ENCODE measurements around the gene SELENON.

DNA sequence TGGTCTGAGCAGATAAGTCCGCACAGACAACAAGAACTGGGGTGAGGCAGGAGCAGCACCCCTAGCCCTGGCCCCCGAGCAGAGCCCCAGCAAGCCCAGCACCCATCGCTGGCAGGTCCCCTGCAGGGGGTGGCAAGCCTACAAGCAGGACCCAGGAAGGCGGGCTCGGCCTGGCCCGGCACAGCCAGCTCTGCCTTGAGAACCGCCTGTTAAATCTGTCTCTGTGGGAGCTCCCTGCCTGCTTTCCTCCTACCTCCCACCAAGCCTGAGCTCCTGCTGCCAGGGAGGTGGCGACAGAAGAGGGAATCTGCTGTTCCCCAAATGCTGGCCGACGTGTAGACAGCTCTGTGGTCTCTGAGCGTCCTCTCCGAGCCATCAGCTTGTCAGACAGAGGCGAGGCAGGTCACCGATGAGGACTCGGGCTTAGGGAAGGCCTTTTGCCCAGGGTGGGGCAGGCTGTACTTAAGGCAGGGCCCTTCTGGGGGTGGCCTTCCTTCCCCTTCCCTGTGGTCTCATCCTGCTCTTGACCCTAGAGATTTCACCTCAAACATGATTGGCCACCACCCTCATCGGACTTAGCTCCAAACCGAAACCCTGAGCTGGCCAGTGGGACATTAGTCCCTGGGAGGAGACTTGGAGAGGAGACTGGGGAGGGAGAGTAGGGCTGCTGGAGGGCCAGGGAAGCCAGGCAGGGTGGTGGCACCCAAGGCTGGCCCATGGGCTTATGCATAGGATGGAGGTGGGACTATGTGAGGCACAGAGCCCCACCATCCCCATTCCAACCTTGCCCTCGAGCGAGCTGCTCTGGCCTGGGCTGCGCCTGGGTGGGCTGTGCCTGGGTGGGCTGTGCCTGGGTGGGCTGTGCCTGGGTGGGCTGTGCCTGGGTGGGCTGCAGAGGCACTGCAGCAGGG lies 7.7 kb downstream of the SELENON start:
- TF ChIP-seq, protein P1, sequence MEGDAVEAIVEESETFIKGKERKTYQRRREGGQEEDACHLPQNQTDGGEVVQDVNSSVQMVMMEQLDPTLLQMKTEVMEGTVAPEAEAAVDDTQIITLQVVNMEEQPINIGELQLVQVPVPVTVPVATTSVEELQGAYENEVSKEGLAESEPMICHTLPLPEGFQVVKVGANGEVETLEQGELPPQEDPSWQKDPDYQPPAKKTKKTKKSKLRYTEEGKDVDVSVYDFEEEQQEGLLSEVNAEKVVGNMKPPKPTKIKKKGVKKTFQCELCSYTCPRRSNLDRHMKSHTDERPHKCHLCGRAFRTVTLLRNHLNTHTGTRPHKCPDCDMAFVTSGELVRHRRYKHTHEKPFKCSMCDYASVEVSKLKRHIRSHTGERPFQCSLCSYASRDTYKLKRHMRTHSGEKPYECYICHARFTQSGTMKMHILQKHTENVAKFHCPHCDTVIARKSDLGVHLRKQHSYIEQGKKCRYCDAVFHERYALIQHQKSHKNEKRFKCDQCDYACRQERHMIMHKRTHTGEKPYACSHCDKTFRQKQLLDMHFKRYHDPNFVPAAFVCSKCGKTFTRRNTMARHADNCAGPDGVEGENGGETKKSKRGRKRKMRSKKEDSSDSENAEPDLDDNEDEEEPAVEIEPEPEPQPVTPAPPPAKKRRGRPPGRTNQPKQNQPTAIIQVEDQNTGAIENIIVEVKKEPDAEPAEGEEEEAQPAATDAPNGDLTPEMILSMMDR (tag by site-specific recombination; IDR thresholded peaks at IDR 0.05), result no peak
- TF ChIP-seq ZBTB20 (tag by site-specific recombination; IDR thresholded peaks at IDR 0.05) (no peak), ZNF555 (tag by site-specific recombination; conservative IDR thresholded peaks at IDR 0.05) (no peak), ZNF302 (tag by site-specific recombination; IDR thresholded peaks at IDR 0.05; ENCODE audit: low read depth) (no peak), MZF1 (tag by site-specific recombination; IDR thresholded peaks at IDR 0.05; ENCODE audit: borderline replicate concordance) (no peak), ZNF514 (tag by site-specific recombination; IDR thresholded peaks at IDR 0.05) (no peak), SP2 (tag by site-specific recombination; IDR thresholded peaks at IDR 0.05) (no peak), ZNF426 (tag by site-specific recombination; IDR thresholded peaks at IDR 0.05) (no peak)
- TF ChIP-seq, protein P2, sequence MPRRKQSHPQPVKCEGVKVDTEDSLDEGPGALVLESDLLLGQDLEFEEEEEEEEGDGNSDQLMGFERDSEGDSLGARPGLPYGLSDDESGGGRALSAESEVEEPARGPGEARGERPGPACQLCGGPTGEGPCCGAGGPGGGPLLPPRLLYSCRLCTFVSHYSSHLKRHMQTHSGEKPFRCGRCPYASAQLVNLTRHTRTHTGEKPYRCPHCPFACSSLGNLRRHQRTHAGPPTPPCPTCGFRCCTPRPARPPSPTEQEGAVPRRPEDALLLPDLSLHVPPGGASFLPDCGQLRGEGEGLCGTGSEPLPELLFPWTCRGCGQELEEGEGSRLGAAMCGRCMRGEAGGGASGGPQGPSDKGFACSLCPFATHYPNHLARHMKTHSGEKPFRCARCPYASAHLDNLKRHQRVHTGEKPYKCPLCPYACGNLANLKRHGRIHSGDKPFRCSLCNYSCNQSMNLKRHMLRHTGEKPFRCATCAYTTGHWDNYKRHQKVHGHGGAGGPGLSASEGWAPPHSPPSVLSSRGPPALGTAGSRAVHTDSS (tag by site-specific recombination; IDR thresholded peaks at IDR 0.05), result no peak
- TF ChIP-seq, protein P3, sequence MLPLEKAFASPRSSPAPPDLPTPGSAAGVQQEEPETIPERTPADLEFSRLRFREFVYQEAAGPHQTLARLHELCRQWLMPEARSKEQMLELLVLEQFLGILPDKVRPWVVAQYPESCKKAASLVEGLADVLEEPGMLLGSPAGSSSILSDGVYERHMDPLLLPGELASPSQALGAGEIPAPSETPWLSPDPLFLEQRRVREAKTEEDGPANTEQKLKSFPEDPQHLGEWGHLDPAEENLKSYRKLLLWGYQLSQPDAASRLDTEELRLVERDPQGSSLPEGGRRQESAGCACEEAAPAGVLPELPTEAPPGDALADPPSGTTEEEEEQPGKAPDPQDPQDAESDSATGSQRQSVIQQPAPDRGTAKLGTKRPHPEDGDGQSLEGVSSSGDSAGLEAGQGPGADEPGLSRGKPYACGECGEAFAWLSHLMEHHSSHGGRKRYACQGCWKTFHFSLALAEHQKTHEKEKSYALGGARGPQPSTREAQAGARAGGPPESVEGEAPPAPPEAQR (tag by site-specific recombination; IDR thresholded peaks at IDR 0.05), result no peak

Data from HEK293 (cell line).